Measurements from ENCODE around the gene CCIN. TPM values are rescaled to one million over a fixed set of nuclear protein-coding genes. Genes with fewer than 3 reads are reported as not detected.

Gene CCIN
- total RNA-seq, 1 donor from 2014 or later: 1.9 TPM

DNA sequence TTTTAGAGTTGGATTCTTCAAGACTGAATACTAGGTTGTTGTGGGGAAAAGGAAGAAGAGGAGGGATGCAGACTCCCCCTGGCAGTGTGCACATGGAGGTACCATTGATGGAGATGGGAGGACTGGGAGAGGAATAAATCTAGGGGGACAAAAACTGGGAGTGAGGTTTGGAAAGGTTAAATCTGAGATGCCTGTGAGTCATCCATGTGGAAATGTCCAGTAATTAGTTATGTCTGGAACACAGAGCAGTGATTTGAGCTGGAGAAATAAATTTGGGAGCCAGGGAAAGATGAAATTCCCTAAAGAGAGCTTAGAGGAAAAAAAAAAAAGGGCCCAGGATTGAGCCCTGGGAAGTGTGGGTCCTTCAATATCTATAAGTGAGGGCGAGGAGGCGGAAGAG, 8.0 kb upstream of the CCIN start:
- DNase-seq (ENCODE audit: low read depth) (peak; percentile 36), FAIRE-seq (no peak)
- H3K9ac ChIP-seq (ENCODE audit: low read length): no peak overlapping the region
- no peak overlapping the region for H2AFZ ChIP-seq (ENCODE audit: low read depth, low read length)
- H3K79me2 ChIP-seq (ENCODE audit: insufficient read depth, low read length): no peaks in the 10 kb centered on the region
- H3K4me2 ChIP-seq (ENCODE audit: low read length): peak overlapping the region; percentile 57
- H3K36me3 ChIP-seq (ENCODE audit: insufficient read depth, low read length): peaks cover 4% of the 10 kb centered on the region
- peaks cover 24% of the 10 kb centered on the region for H3K36me3 Mint-ChIP-seq (ENCODE audit: low read depth, unreplicated experiment)
- H3K9me3 Mint-ChIP-seq (ENCODE audit: unreplicated experiment): peaks cover 9% of the 10 kb centered on the region
- no peaks in the 10 kb centered on the region for H3K27me3 ChIP-seq (ENCODE audit: insufficient read depth, low read length)
- TF ChIP-seq, protein P1, sequence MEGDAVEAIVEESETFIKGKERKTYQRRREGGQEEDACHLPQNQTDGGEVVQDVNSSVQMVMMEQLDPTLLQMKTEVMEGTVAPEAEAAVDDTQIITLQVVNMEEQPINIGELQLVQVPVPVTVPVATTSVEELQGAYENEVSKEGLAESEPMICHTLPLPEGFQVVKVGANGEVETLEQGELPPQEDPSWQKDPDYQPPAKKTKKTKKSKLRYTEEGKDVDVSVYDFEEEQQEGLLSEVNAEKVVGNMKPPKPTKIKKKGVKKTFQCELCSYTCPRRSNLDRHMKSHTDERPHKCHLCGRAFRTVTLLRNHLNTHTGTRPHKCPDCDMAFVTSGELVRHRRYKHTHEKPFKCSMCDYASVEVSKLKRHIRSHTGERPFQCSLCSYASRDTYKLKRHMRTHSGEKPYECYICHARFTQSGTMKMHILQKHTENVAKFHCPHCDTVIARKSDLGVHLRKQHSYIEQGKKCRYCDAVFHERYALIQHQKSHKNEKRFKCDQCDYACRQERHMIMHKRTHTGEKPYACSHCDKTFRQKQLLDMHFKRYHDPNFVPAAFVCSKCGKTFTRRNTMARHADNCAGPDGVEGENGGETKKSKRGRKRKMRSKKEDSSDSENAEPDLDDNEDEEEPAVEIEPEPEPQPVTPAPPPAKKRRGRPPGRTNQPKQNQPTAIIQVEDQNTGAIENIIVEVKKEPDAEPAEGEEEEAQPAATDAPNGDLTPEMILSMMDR (IDR thresholded peaks at IDR 0.05; ENCODE audit: insufficient read depth, low read depth, low read length): no peak
- TF ChIP-seq EZH2 (IDR thresholded peaks at IDR 0.05; ENCODE audit: insufficient read depth, low read length): no peak
- peak overlapping the region; percentile 67 for H3K4me3 Mint-ChIP-seq (ENCODE audit: unreplicated experiment)
- peak overlapping the region; percentile 40 for H3K27ac ChIP-seq (ENCODE audit: low read depth, low read length)
- H3K9me3 ChIP-seq (ENCODE audit: insufficient read depth, low read depth, low read length): peaks cover 4% of the 10 kb centered on the region
- H3K27me3 Mint-ChIP-seq (ENCODE audit: low read depth, unreplicated experiment): no peaks in the 10 kb centered on the region
- H4K20me1 ChIP-seq (ENCODE audit: insufficient read depth, low read length): no peaks in the 10 kb centered on the region
- peaks cover 59% of the 10 kb centered on the region for H3K4me1 Mint-ChIP-seq (ENCODE audit: low read depth, unreplicated experiment)
- peaks cover 46% of the 10 kb centered on the region for H3K4me1 ChIP-seq (ENCODE audit: insufficient read depth, low read length)
- H3K4me3 ChIP-seq (ENCODE audit: insufficient read depth, low read depth, low read length): no peak overlapping the region
- peak overlapping the region; percentile 98 for H3K27ac Mint-ChIP-seq (ENCODE audit: unreplicated experiment)

DNA sequence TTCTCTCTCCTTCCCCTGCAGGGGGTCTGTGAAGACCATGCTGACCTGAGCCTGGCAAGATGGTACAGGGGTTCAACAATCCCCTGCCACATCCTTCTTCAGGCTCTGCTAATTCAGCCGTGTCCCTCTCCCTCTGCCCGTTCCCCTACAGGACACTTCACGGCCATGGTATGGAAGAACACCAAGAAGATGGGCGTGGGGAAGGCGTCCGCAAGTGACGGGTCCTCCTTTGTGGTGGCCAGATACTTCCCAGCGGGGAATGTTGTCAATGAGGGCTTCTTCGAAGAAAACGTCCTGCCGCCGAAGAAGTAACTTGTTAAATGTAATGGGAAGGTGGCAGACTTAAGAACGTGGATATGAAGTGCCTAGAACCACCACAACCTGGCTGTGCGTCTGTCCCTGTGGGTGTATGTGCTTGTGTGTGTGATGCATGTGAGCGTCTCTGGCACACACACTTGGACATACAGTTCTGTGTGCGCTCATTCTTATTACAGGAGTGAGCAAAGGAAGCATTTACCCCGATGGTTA, 6.9 kb upstream of the CCIN start:
- Mint-ChIP-seq H3K9me3 (ENCODE audit: unreplicated experiment) (peaks cover 5% of the 10 kb centered on the region), H3K27ac (ENCODE audit: unreplicated experiment) (peak overlapping the region; percentile 98), H3K27me3 (ENCODE audit: low read depth, unreplicated experiment) (no peaks in the 10 kb centered on the region), H3K4me1 (ENCODE audit: low read depth, unreplicated experiment) (peaks cover 61% of the 10 kb centered on the region), H3K36me3 (ENCODE audit: low read depth, unreplicated experiment) (peaks cover 19% of the 10 kb centered on the region), H3K4me3 (ENCODE audit: unreplicated experiment) (no peak overlapping the region)
- FAIRE-seq: no peak
- H3K9ac ChIP-seq (ENCODE audit: low read length): no peak overlapping the region
- H3K36me3 ChIP-seq (ENCODE audit: insufficient read depth, low read length): no peaks in the 10 kb centered on the region
- no peaks in the 10 kb centered on the region for H3K79me2 ChIP-seq (ENCODE audit: insufficient read depth, low read length)
- TF ChIP-seq, protein P1 (IDR thresholded peaks at IDR 0.05; ENCODE audit: insufficient read depth, low read depth, low read length): no peak
- TF ChIP-seq EZH2 (IDR thresholded peaks at IDR 0.05; ENCODE audit: insufficient read depth, low read length): no peak
- H3K9me3 ChIP-seq (ENCODE audit: insufficient read depth, low read depth, low read length): no peaks in the 10 kb centered on the region
- no peaks in the 10 kb centered on the region for H4K20me1 ChIP-seq (ENCODE audit: insufficient read depth, low read length)
- no peaks in the 10 kb centered on the region for H3K27me3 ChIP-seq (ENCODE audit: insufficient read depth, low read length)
- no peak overlapping the region for H2AFZ ChIP-seq (ENCODE audit: low read depth, low read length)
- DNase-seq (ENCODE audit: low read depth): no peak
- H3K4me1 ChIP-seq (ENCODE audit: insufficient read depth, low read length): peaks cover 47% of the 10 kb centered on the region
- no peak overlapping the region for H3K4me3 ChIP-seq (ENCODE audit: insufficient read depth, low read depth, low read length)
- H3K4me2 ChIP-seq (ENCODE audit: low read length): peak overlapping the region; percentile 73
- peak overlapping the region; percentile 93 for H3K27ac ChIP-seq (ENCODE audit: low read depth, low read length)

DNA sequence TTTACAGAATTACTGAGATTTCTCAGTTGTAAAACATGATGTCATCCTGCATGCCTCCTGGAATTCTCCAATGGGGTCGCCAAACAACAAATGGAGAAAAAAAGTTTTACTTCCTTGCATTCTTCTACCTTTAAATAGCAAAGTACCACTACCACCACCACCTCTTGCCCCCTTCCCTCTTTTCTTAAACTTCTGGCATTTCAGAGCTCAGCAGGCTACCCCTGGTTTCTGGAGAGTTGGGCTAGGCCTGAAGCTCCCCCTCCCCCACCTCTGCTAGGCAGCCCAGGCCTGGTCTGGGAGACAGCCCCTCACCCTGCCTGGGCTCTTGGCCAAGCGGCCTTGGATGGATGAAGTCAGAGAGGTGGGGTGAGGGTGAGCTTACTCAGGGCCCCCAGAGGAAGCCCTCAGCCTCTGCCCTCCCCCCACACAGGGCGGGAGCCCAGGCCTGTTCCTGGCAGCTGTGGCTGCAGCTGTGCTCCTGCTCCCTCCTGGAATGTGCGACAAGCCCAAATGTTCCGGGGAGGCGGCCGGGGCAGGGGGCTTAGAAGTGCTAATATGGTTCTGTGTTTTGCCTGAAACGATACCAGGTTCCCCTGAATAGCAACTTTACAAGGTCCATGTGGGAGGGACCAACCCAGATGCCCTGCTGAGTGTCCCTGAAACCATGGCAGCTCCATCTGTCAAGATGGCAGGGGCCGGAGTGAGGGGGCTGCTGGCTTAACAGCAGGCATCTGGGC, 6.0 kb upstream of the CCIN start:
- H3K36me3 Mint-ChIP-seq (ENCODE audit: low read depth, unreplicated experiment): peaks cover 17% of the 10 kb centered on the region
- peaks cover 47% of the 10 kb centered on the region for H3K4me1 ChIP-seq (ENCODE audit: insufficient read depth, low read length)
- H2AFZ ChIP-seq (ENCODE audit: low read depth, low read length): peak overlapping the region; percentile 52
- no peaks in the 10 kb centered on the region for H3K36me3 ChIP-seq (ENCODE audit: insufficient read depth, low read length)
- peak overlapping the region; percentile 73 for H3K4me2 ChIP-seq (ENCODE audit: low read length)
- peak overlapping the region; percentile 63 for H3K9ac ChIP-seq (ENCODE audit: low read length)
- peak overlapping the region; percentile 93 for H3K27ac ChIP-seq (ENCODE audit: low read depth, low read length)
- peaks cover 60% of the 10 kb centered on the region for H3K4me1 Mint-ChIP-seq (ENCODE audit: low read depth, unreplicated experiment)
- peaks cover 5% of the 10 kb centered on the region for H3K9me3 Mint-ChIP-seq (ENCODE audit: unreplicated experiment)
- H4K20me1 ChIP-seq (ENCODE audit: insufficient read depth, low read length): no peaks in the 10 kb centered on the region
- peak; percentile 87 for DNase-seq (ENCODE audit: low read depth)
- no peaks in the 10 kb centered on the region for H3K27me3 ChIP-seq (ENCODE audit: insufficient read depth, low read length)
- H3K4me3 ChIP-seq (ENCODE audit: insufficient read depth, low read depth, low read length): peak overlapping the region; percentile 34
- peak overlapping the region; percentile 27 for H3K4me3 Mint-ChIP-seq (ENCODE audit: unreplicated experiment)
- H3K9me3 ChIP-seq (ENCODE audit: insufficient read depth, low read depth, low read length): no peaks in the 10 kb centered on the region
- peak; percentile 68 for FAIRE-seq
- H3K27ac Mint-ChIP-seq (ENCODE audit: unreplicated experiment): peak overlapping the region; percentile 98
- no peak for TF ChIP-seq EZH2 (IDR thresholded peaks at IDR 0.05; ENCODE audit: insufficient read depth, low read length)
- TF ChIP-seq, protein P1 (IDR thresholded peaks at IDR 0.05; ENCODE audit: insufficient read depth, low read depth, low read length): no peak
- no peaks in the 10 kb centered on the region for H3K79me2 ChIP-seq (ENCODE audit: insufficient read depth, low read length)
- no peaks in the 10 kb centered on the region for H3K27me3 Mint-ChIP-seq (ENCODE audit: low read depth, unreplicated experiment)

Data from astrocyte (in vitro differentiated cells and primary cell).